ENCODE data around the gene HOMER3.

HOMER3 gene

DNA sequence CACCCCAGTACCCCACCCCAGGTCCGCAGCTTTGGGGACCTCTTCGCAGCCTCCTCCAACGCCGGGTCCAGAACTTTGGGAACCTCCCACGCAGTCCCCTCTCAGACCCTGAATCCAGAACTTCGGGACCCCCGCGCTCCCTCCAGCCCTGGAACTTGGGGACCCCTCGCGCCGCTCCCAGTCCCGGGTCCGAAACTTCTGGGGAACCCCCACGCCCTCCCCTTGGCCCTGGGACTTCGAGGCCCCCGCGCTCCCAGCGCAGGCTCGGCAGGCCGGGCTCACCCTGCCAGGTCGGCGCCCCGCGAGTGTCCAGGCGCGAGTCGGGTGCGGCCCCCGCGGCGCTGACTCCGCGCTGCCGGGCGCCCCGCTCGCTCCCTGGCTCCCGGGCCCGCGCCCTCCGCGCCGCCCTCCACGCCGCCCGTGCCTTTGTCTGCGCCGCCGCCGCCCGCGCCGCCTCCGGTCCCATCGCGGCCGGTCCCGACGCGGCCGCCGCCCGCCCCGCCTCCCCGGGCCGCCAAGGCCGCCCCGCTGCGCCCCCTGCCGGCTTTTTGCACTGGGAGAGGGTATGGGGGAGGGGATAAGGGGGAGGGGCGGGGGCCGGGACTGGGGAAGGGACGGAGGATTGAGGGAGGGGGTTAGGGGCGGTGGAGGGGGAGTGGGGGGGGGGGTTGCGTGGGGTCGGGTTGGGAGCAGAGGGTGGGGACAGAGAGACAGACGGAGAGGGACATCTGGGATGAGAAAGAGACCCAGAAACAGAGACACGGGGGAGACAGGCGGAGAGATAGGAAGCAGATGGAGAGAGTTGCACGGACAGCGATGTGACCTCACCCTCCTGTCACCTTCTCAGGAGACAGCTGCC lies at the start of gene HOMER3:
TSS of gene HOMER3 (minus strand) at position 449 of the 859 bp plus-strand sequence. CDS start 2,235 bp downstream, outside the sequence.
- in situ Hi-C loops (cut with MboI; ENCODE audit: low pct_unique_long_range_greater_than_20kb, low sequenced_read_pairs, unreplicated experiment): no loop called here
- TF ChIP-seq, protein P1, sequence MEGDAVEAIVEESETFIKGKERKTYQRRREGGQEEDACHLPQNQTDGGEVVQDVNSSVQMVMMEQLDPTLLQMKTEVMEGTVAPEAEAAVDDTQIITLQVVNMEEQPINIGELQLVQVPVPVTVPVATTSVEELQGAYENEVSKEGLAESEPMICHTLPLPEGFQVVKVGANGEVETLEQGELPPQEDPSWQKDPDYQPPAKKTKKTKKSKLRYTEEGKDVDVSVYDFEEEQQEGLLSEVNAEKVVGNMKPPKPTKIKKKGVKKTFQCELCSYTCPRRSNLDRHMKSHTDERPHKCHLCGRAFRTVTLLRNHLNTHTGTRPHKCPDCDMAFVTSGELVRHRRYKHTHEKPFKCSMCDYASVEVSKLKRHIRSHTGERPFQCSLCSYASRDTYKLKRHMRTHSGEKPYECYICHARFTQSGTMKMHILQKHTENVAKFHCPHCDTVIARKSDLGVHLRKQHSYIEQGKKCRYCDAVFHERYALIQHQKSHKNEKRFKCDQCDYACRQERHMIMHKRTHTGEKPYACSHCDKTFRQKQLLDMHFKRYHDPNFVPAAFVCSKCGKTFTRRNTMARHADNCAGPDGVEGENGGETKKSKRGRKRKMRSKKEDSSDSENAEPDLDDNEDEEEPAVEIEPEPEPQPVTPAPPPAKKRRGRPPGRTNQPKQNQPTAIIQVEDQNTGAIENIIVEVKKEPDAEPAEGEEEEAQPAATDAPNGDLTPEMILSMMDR (IDR thresholded peaks at IDR 0.05; ENCODE audit: extremely low read depth, insufficient read depth, missing control alignments): peak; percentile 57
- DNase-seq (ENCODE audit: low spot score): peak; percentile 94

DNA sequence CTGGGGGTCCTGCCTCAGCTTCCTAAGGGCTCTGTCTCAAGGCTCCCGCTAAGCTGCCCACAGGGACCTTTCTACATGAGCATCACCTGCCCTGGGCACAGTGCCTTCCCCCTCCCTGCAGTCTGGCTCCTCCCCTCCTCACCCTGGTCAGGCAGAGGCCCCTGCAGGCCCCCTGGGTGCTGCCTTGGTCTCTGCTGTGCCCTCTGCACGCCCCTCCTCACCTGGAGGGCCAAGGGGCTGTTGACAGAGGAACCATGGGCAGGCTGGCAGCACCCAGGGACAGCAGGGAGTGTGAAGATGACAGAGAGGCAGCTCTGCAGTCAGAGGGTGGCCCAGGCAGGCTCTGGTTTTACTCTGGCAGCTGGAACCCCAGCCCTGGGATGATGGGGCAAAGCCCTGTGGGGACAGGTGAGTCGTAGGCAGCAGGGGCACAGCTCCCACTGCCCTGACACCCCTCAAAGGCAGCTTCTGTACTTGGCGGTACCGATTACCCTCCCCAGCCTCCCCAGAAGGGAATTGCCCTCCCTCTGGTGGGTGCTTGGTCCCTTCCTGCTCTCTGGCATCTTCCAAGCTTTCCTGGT lies 49.2 kb upstream of the HOMER3 start:
- in situ Hi-C loops (cut with MboI; ENCODE audit: low pct_unique_long_range_greater_than_20kb, low sequenced_read_pairs, unreplicated experiment): no loop called here
- DNase-seq (ENCODE audit: low spot score): no peak
- TF ChIP-seq, protein P1 (IDR thresholded peaks at IDR 0.05; ENCODE audit: extremely low read depth, insufficient read depth, missing control alignments): no peak

DNA sequence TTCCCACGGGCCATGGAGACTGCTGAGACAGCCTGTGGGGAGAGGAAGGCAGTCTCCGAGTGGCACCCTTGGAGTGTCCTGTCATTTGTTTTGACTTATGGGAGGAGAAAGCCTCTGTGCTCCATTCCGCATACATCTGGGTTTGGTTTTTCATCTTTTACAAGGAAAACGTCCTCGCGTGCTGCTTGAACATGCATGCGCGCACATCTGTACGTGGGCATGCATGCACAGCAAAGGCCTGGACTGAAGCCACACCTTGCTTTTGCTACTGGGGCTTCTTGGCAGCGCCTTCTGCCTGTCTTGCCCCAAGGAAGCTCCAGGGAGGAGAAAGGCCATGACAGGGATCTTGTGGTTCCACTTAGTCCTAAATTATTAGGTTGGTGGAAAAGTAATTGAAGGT lies 48.3 kb upstream of the HOMER3 start:
- TF ChIP-seq, protein P1 (IDR thresholded peaks at IDR 0.05; ENCODE audit: extremely low read depth, insufficient read depth, missing control alignments): no peak
- no peak for DNase-seq (ENCODE audit: low spot score)
- in situ Hi-C loops (cut with MboI; ENCODE audit: low pct_unique_long_range_greater_than_20kb, low sequenced_read_pairs, unreplicated experiment): no loop called here

DNA sequence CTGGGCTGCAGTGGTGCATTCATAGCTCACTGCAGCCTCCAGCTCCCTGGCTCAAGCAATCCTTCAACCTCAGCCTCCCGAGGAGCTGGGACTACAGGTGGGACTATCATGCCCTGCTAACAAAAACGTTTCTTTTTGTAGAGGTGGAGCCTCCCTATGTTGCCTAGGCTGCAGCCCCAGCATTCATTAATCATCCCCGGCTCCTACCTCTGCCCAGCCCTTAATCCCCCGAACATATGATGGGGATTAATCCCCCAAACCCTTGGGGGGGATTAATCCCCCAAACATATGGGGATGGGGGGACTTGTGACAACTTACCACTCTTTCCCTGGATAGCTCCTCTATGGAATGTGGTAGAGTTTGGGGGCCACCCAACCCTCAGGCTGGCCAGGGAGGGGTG lies 46.4 kb upstream of the HOMER3 start:
- in situ Hi-C loops (cut with MboI; ENCODE audit: low pct_unique_long_range_greater_than_20kb, low sequenced_read_pairs, unreplicated experiment): no loop called here
- no peak for DNase-seq (ENCODE audit: low spot score)
- TF ChIP-seq, protein P1 (IDR thresholded peaks at IDR 0.05; ENCODE audit: extremely low read depth, insufficient read depth, missing control alignments): no peak

DNA sequence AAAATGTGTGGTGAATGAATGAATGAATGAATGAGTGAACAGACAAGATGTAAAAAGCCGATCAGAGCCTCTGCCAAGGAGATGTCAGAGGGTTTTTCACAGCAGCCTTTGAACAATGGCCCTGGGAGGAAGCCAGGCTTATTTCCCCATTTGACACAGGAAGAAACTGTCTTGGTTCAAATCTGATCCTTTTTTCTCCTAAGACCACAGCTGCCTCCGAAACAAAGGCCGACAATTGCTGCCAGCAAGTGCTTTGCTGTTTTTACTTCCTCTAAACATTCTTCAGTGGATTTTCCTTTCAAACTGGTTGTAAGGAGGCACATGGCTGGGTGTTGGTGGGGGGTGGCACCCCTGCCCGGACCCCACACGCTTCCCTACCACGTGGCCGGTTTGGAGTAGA lies 44.2 kb upstream of the HOMER3 start:
- DNase-seq (ENCODE audit: low spot score): no peak
- TF ChIP-seq, protein P1 (IDR thresholded peaks at IDR 0.05; ENCODE audit: extremely low read depth, insufficient read depth, missing control alignments): no peak

DNA sequence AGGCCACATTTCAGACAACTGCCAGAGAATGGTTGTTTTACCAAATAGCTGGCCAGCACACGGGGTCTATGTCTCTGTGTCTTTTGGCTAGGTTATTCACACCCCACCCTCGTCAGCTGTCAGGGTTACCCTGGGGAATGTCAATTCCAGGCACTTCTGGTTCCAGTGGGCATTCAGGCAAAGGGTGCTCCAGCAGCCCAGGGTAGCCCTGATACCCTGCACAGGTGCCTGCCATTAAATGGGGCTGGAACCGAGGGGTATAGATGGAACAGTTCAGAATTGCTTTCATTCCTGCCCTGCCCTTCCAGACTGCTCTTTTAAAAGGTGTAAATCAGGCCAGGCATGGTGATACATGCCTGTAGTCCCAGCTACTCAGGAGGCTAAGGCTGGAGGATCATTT lies 43.2 kb upstream of the HOMER3 start:
- no peak for DNase-seq (ENCODE audit: low spot score)
- in situ Hi-C loops (cut with MboI; ENCODE audit: low pct_unique_long_range_greater_than_20kb, low sequenced_read_pairs, unreplicated experiment): no loop called here
- TF ChIP-seq, protein P1 (IDR thresholded peaks at IDR 0.05; ENCODE audit: extremely low read depth, insufficient read depth, missing control alignments): no peak

More for the DNA sequence above, 44.2 kb upstream of the HOMER3 start:
- in situ Hi-C loops (cut with MboI; ENCODE audit: low pct_unique_long_range_greater_than_20kb, low sequenced_read_pairs, unreplicated experiment): no loop called here
